HG03439 (cell line): ENCODE data around the gene KCNK7.

Experiments used
- ATAC-seq: cut with Tn5 transposase; IDR thresholded peaks from one replicate; pipeline ENCODE4 v1.9.1; 2021; ENCODE audit warnings: mild to moderate bottlenecking, moderate library complexity; ENCODE audit not compliant: unreplicated experiment

Gene KCNK7

GRCh38 chr11:65589444-65590239 lies 6.0 kb downstream of the KCNK7 start:
- no peak for ATAC-seq

- peak; percentile 81 for ATAC-seq
These were observed 7.2 kb downstream of the KCNK7 start for GRCh38 chr11:65588199-65589054.

GRCh38 chr11:65586676-65587075 lies 8.9 kb downstream of the KCNK7 start:
- ATAC-seq = no peak

DNA sequence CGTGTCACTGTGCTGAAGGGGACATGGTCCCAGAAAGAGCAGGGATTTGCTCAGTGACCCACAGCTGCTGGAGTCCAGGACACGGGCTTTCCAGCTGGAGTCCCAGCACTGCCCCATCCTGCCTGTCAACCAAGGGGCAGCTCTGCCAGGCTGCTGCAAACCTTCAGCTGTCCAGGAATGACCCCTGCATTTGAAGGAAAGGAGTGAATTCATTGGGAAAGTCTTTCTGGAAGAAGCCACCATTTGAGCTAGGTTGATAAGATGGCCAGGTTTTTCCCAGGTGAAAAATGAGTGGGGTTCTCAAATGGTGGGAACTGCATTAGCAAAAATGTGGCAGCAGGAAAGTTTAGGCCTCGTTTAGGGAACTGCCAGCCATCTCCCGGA lies 9.4 kb downstream of the KCNK7 start:
- no peak for ATAC-seq

DNA sequence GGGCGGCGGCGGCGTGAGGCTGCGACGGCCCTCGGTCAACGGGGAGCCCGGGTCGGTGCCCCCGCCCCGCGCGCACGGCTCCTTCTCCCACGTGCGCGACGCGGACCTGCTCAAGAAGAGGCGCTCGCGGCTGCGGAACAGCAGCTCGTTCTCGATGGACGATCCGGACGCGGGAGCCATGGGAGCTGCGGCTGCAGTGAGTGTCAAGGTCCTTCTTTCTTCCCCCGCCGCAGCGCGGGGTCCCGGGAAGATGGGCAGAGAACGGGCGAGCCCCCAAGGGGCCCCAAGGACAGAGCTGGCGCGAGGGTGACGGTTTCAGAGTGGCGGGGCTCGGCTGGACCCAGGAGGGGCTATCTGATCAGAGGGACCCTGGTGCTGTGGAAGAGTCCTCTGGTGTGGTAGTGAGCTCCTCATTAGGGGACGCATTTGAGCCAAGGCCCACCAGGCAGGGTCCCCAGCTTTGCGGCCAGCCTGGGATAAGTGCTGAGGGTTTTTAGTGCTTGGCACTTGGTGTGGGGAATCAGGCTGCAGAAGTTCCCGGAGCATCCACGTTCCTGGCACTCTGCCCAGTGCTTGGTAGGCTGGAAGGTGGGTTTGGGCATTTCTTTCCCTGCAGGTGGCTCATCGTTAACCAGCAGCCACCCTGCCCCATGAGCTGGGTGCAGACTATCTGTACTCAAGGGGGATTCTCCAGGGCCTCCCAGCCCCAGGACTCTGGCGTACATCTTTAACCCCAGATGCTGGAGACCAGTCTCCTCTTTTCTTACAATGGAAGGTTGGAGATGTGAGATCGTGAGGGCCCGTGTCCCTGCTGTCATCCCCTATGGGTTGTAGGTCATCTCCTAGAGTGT lies 10.0 kb downstream of the KCNK7 start:
- no peak for ATAC-seq

DNA sequence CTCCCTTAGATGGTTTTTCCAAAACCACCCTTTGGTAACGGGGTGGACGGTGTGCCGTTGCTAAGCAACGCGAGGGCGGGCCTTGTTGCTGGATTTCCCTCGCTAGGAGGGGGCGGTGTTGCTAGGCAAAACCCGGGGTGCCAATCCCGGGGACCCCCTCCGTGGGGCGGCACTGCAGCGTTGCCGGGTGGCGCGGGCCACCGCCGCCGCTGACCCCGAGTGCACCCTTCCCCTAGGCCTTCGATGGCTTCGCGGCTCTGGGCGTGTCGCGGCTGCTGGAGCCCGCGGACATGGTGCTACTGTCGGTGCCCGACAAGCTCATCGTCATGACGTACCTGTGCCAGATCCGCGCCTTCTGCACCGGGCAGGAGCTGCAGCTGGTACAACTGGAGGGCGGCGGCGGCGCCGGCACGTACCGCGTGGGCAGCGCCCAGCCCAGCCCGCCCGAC lies 10.9 kb downstream of the KCNK7 start:
- no peak for ATAC-seq

DNA sequence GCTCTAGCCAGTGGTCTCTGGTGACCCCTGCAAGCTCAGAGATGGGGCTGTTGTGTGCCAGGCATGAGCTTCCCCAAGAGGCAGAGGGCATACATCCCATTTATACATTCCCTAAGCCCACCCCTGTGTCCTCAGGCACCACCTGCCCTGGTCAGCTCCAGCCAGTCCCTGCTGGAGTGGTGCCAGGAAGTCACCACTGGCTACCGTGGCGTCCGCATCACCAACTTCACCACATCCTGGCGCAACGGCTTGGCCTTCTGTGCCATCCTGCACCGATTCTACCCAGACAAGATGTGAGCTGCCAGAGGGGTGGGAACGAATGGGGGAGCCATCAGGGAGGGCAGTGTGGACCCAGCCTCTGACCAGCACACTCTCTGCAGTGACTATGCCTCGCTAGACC lies 11.5 kb downstream of the KCNK7 start:
- ATAC-seq = no peak

DNA sequence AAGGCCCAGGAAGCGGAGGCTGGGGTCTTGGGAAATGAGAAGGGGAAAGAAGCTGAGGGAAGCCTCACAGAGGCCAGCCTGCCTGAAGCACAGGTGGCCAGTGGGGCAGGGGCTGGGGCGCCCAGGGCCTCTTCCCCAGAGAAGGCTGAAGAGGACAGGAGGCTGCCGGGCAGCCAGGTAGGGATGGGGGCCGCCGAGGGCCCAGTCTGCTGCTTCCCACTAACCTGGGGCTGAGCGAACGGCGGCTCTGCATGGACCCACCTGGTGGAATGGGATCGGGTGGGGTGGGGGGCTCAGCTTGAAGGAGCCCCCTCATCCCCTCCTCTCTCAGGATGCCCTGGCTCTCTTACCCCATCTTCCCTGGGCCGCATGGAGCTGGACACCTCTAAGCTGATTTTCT lies 12.0 kb downstream of the KCNK7 start:
- no peak for ATAC-seq

GRCh38 chr11:65581928-65582327 lies 13.7 kb downstream of the KCNK7 start:
- ATAC-seq = no peak

GRCh38 chr11:65580756-65581155 lies 14.8 kb downstream of the KCNK7 start:
- ATAC-seq = no peak

DNA sequence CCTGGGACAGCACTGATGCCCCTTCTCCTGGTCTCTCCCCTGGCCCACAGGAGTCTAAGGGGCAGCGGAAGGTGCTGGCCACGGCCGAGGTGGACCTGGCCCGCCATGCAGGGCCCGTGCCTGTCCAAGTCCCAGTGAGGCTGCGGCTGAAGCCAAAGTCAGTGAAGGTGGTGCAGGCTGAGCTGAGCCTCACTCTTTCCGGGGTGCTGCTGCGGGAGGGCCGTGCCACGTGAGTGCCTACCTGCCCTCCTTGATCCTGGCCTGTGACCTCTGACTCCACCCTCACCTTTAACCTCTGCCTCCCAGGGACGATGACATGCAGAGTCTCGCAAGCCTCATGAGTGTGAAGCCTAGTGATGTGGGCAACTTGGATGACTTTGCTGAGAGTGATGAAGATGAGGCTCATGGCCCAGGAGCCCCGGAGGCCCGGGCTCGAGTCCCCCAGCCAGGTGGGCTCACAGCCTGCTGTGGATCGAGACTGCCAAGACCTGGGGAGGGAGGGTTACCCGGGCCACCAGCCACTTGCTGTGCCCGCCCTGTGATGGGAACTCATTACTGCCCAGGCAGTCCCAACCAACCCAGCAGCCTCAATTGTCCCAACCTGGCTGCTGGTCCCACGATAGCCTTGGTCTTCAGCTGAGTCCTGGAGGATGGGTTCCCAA lies 15.4 kb downstream of the KCNK7 start:
- ATAC-seq = no peak

DNA sequence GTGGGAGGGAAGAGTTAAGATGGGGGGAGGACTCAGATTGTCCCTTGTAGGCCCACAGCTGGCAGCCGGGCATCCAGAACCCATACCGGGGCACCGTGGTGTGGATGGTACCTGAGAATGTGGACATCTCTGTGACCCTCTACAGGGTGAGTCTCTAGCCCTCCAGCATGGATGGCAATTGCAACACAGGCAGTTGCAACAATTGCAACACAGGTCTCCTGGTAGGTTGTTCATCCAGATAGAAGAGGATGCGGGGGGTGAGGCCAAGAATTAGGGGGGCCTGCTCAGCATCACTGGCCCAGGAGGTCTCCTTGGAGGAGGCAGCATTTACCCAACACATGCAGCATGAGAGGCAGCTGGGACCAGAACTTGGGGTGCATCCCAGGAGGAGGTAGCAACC lies 16.3 kb downstream of the KCNK7 start:
- ATAC-seq = no peak

DNA sequence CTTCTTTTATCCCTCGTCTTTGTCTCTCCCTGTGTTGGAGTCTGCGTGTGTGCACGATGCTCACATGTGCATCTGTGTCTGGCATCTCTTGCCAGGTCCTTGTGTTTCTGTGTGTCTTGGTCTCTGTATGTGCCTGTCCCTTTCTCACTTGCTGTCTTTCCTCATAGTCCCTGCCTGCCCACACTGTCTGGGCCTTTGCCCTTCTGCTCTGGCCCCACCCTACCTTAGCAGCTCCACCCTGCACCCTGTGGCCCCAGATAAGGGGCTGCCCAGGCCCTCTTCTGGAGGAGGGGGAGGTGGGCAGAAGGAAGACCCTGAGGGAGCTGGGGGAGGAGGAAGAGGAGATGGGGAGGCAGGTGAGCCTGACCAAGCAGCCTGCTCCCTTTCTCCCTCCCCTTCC lies 16.9 kb downstream of the KCNK7 start:
- no peak for ATAC-seq

DNA sequence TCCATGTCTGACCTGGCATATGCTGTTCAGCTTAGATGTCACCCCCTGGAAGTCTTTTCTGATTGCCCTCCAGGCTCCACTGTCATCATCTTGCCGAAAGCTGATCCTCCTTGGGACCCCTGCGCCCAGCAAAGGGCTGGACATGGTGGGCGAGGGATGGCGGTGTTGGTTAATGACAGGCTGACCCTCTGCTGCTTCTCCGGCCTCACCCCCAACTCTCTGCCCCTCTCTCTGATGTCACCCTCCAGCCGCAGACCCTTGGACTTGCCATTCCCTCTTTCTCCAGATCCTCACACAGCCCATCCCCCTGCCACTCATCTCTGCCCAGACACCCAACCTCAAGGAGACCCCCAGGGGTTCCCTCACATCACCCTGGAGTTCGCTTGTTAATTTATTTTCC lies 17.5 kb downstream of the KCNK7 start:
- no peak for ATAC-seq

DNA sequence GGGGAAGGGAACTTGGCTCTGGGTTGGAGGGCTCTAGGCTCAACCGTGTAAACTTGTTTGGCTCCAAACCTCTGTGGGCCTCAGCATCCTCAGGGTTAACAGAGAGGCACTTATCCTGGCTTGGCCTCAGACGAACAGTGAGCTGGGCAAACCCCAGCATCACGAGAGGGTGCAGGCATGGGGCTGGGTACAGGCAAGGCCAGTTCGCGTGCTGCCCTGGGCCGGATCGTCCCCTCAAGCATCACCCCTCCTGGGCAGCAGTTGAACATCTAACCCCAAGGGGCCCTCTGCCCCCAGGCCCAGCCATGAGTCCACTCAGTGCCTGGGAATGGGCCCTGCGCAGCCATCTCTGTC lies 17.9 kb downstream of the KCNK7 start:
- no peak for ATAC-seq

GRCh38 chr11:65576867-65577755 lies 18.5 kb downstream of the KCNK7 start:
- ATAC-seq = no peak

DNA sequence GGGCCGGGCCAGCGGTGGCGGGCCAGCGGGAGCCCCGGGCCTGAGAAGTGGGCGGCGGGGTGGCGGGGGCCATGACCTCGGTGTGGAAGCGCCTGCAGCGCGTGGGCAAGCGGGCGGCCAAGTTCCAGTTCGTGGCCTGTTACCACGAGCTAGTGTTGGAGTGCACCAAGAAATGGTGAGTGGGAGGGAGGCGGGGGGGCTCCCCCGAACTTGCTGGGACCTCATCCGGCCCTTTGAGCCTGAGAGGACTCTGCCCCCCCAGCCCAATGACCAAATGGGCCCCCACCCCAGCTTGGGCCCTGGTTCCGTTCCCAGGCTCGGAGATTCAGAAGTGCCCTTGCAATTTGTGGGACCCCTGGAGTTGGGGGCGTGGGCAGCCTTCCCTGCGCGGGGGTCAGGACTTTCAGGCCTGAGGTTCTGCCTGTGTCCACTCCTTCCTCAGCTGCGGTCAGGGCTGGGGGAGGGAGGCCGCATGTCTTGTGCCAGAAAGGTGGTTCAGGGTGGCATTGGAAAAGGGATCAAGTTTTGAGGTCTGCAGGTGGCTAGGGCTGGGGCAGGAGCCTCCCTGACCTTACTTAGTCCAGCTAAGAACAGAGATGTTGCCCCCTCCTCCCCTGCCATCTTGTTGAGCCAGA lies 19.3 kb downstream of the KCNK7 start:
- no peak for ATAC-seq

GRCh38 chr11:65575568-65576231 lies 19.9 kb downstream of the KCNK7 start, which contains the start of gene EHBP1L1:
Gene EHBP1L1 (plus strand): TSS chr11:65576053. CDS start chr11:65576303, 250 bp downstream.
- ATAC-seq = no peak
